SK-N-SH (cell line): ENCODE data around the gene CLSTN2. TPM values are rescaled to one million over a fixed set of nuclear protein-coding genes. Genes with fewer than 3 reads are reported as not detected.

Experiments used
- CTCF ChIA-PET: fragments of 300-600, 350-600 bp; formaldehyde crosslinking; extraction: SDS; loops from one replicate; lab custom pipeline; 2021; lab: Yijun Ruan, JAX
- POLR2A ChIA-PET: fragments of 350-600 bp; sonication (Branson Sonifier 250); formaldehyde crosslinking; extraction: SDS; loops from one replicate; lab custom pipeline; 2020; ENCODE audit warnings: antibody characterized with exemption, inconsistent platforms; lab: Yijun Ruan, JAX
- DNase-seq: peaks from one replicate; pipeline ENCODE4 v3.0.0; 2012
- H2AFZ ChIP-seq: fragments of 200-600 bp; sonication (generic); 2 replicates; pipeline ENCODE4 v1.8.1; 2016; ENCODE audit warnings: antibody characterized with exemption, mild to moderate bottlenecking, low read depth
- H3F3A ChIP-seq: fragments of 200-600 bp; sonication (generic); replicated peaks from 2 replicates; pipeline ENCODE3; 2016; ENCODE audit warnings: antibody characterized with exemption, mild to moderate bottlenecking; ENCODE audit not compliant: insufficient read depth
- H3K27ac ChIP-seq, 2 experiments: fragments of 200-500 bp in 1 of 2; fragments of 200-600 bp in 1 of 2; sonication (Bioruptor generic) in 1 of 2; sonication (generic), shearing (Covaris generic) in 1 of 2; 2 replicates each; pipeline versions ENCODE4 v1.5.1 to v1.6.1; 2014 to 2016; ENCODE audit warnings: low read depth in 2 of 2, inconsistent platforms in 1 of 2, low read length in 1 of 2, mild to moderate bottlenecking in 1 of 2, mixed read lengths in 1 of 2
- H3K27me3 ChIP-seq: fragments of 200-600 bp; sonication (generic), shearing (Covaris generic); 2 replicates; pipeline ENCODE4 v1.6.1; 2016; ENCODE audit warnings: mixed run types; ENCODE audit not compliant: insufficient read depth
- H3K36me3 ChIP-seq, 2 experiments: fragments of 200-500 bp in 1 of 2; fragments of 200-600 bp in 1 of 2; sonication (Bioruptor generic) in 1 of 2; sonication (generic) in 1 of 2; replicated peaks in 1 of 2; 2 replicates each; pipeline versions ENCODE3 to v1.5.1; 2014 to 2016; ENCODE audit warnings: low read length in 1 of 2, mild to moderate bottlenecking in 1 of 2; ENCODE audit not compliant: insufficient read depth in 2 of 2, control insufficient read depth in 1 of 2
- H3K4me1 ChIP-seq, 2 experiments: fragments of 200-500 bp in 1 of 2; fragments of 200-600 bp in 1 of 2; sonication (Bioruptor generic) in 1 of 2; sonication (generic), shearing (Covaris generic) in 1 of 2; 2 replicates each; pipeline versions ENCODE4 v1.5.1 to v1.6.1; 2014 to 2016; ENCODE audit warnings: low read depth in 1 of 2, low read length in 1 of 2, mixed run types in 1 of 2; ENCODE audit not compliant: insufficient read depth in 2 of 2, control insufficient read depth in 1 of 2
- H3K4me2 ChIP-seq: fragments of 200-600 bp; sonication (generic), shearing (Covaris generic); 2 replicates; pipeline ENCODE4 v1.6.1; 2017; ENCODE audit warnings: mixed run types
- H3K4me3 ChIP-seq, 2 experiments: fragments of 200-500 bp in 1 of 2; fragments of 200-600 bp in 1 of 2; sonication (Bioruptor generic) in 1 of 2; sonication (generic), shearing (Covaris generic) in 1 of 2; 2 replicates each; pipeline versions ENCODE4 v1.5.1 to v1.8.1; 2014 to 2016; ENCODE audit warnings: low read depth in 2 of 2, inconsistent platforms in 1 of 2, low read length in 1 of 2, mild to moderate bottlenecking in 1 of 2, mixed read lengths in 1 of 2, moderate library complexity in 1 of 2
- H3K79me2 ChIP-seq: fragments of 200-600 bp; sonication (generic); 2 replicates; pipeline ENCODE4 v1.8.1; 2017; ENCODE audit warnings: mild to moderate bottlenecking; ENCODE audit not compliant: insufficient read depth
- H3K9ac ChIP-seq: fragments of 200-600 bp; sonication (generic); 2 replicates; pipeline ENCODE4 v1.6.1; 2017; ENCODE audit warnings: mixed run types
- H3K9me2 ChIP-seq: fragments of 200-600 bp; sonication (generic); 2 replicates; pipeline ENCODE4 v1.6.1; 2017; ENCODE audit warnings: mixed run types
- H3K9me3 ChIP-seq: fragments of 200-600 bp; sonication (generic); 2 replicates; pipeline ENCODE4 v1.6.1; 2017; ENCODE audit warnings: mixed run types, mild to moderate bottlenecking, moderate library complexity
- H4K20me1 ChIP-seq: fragments of 200-600 bp; sonication (generic); 2 replicates; pipeline ENCODE4 v1.6.1; 2017; ENCODE audit warnings: mild to moderate bottlenecking, mixed run types; ENCODE audit not compliant: insufficient read depth
- CHD2 ChIP-seq: fragments of 150-350 bp; IDR thresholded peaks from 2 replicates; pipeline ENCODE4 v1.6.1; 2018; ENCODE audit warnings: low read length; ENCODE audit not compliant: partially characterized antibody
- ELF1 ChIP-seq: IDR thresholded peaks from 2 replicates; pipeline ENCODE4 v1.4.0; 2012
- EP300 ChIP-seq, 2 experiments: IDR thresholded peaks; 2 replicates each; pipeline versions ENCODE4 v1.4.0 to v1.6.1; 2012; ENCODE audit warnings: borderline replicate concordance in 1 of 2, low read depth in 1 of 2, low read length in 1 of 2
- EZH2phosphoT487 ChIP-seq: fragments of 200-600 bp; sonication (generic); IDR thresholded peaks from 2 replicates; pipeline ENCODE4 v1.6.1; 2017; ENCODE audit warnings: low read depth, mixed run types, mild to moderate bottlenecking, antibody characterized with exemption, moderate library complexity, borderline replicate concordance
- FOXJ3 ChIP-seq: sonication (generic); formaldehyde crosslinking; IDR thresholded peaks from 2 replicates; pipeline ENCODE4 v1.5.1; 2020; ENCODE audit warnings: mild to moderate bottlenecking, missing genetic modification reagents
- FOXM1 ChIP-seq: IDR thresholded peaks from 2 replicates; pipeline ENCODE4 v1.4.0; 2012; ENCODE audit warnings: low read depth, mild to moderate bottlenecking
- GABPA ChIP-seq: IDR thresholded peaks from 2 replicates; pipeline ENCODE4 v1.4.0; 2012; ENCODE audit warnings: low read depth, mild to moderate bottlenecking
- GATA2 ChIP-seq: sonication (generic); formaldehyde crosslinking; IDR thresholded peaks from 2 replicates; pipeline ENCODE4 v1.5.0; 2020; ENCODE audit warnings: mild to moderate bottlenecking, missing genetic modification reagents
- MXI1 ChIP-seq: IDR thresholded peaks from 2 replicates; pipeline ENCODE4 v1.6.1; 2012; ENCODE audit warnings: mild to moderate bottlenecking, low read depth, low read length, improper control_type of control experiment
- NFIC ChIP-seq: IDR thresholded peaks from 2 replicates; pipeline ENCODE4 v1.4.0; 2012; ENCODE audit warnings: borderline replicate concordance
- NRF1 ChIP-seq: IDR thresholded peaks from 2 replicates; pipeline ENCODE4 v1.6.1; 2012; ENCODE audit warnings: low read depth, mild to moderate bottlenecking, low read length
- PBX3 ChIP-seq: IDR thresholded peaks from 2 replicates; pipeline ENCODE4; 2012
- POLR2AphosphoS5 ChIP-seq: IDR thresholded peaks from 2 replicates; pipeline ENCODE4 v1.6.1; 2012; ENCODE audit warnings: low read depth, low read length
- RAD21 ChIP-seq: IDR thresholded peaks from 2 replicates; pipeline ENCODE4 v1.6.1; 2012; ENCODE audit warnings: mild to moderate bottlenecking, low read length
- RFX5 ChIP-seq: IDR thresholded peaks from 2 replicates; pipeline ENCODE4 v1.6.1; 2012; ENCODE audit warnings: mild to moderate bottlenecking, improper control_type of control experiment, low read length
- RXRA ChIP-seq: IDR thresholded peaks from 2 replicates; pipeline ENCODE4 v1.4.0; 2012; ENCODE audit warnings: low read depth, mild to moderate bottlenecking, borderline replicate concordance
- TAF1 ChIP-seq: IDR thresholded peaks from 2 replicates; pipeline ENCODE4 v1.6.1; 2012; ENCODE audit warnings: low read depth, mild to moderate bottlenecking, low read length, moderate library complexity, borderline replicate concordance
- TCF12 ChIP-seq: IDR thresholded peaks from 2 replicates; pipeline ENCODE4 v1.4.0; 2012
- TEAD4 ChIP-seq: IDR thresholded peaks from 2 replicates; pipeline ENCODE4 v1.4.0; 2012; ENCODE audit warnings: mild to moderate bottlenecking, borderline replicate concordance; ENCODE audit not compliant: insufficient read depth
- USF2 ChIP-seq: fragments of 150-350 bp; IDR thresholded peaks from 2 replicates; pipeline ENCODE4 v1.6.1; 2017; ENCODE audit warnings: antibody characterized with exemption, low read length, low read depth, borderline replicate concordance
- YY1 ChIP-seq: IDR thresholded peaks from 2 replicates; pipeline ENCODE4 v1.4.0; 2012; ENCODE audit warnings: low read depth, mild to moderate bottlenecking
- WGBS: methylation state at CpG from one replicate; pipeline ENCODE4 v1.1.6; 2017; ENCODE audit warnings: low lambda C conversion rate; 5-methylcytosine and 5-hydroxymethylcytosine counted together
- polyA plus RNA-seq, 3 experiments: library from polyadenylated mRNA; depleted of rRNA; stranded (reverse); fragments of >200 nt; gene quantifications; 2 replicates each; pipeline ENCODE4 v1.2.3, GENCODE V29; 2012
- TF ChIP-seq, protein P1 (sequence below): IDR thresholded peaks from 2 replicates; pipeline ENCODE4 v1.4.0; 2012; ENCODE audit warnings: low read depth, borderline replicate concordance
- TF ChIP-seq, protein P2 (sequence below): fragments of 150-350 bp; IDR thresholded peaks from 2 replicates; pipeline ENCODE4 v1.6.1; 2016; ENCODE audit warnings: mild to moderate bottlenecking, low read depth, low read length

CLSTN2 gene
- polyA plus RNA-seq, 1 of the 3 experiments (the other 2 are of a cell fraction) = 0.02 TPM

- Histone ChIP-seq H3K4me1 (peaks cover 0 to 11% of the 10 kb centered on the region in 2 experiments; a peak in 1 of 4 replicates), H3K4me3 (no peak overlapping the region), H3K4me2 (no peak overlapping the region), H3F3A (no peaks in the 10 kb centered on the region), H3K79me2 (no peaks in the 10 kb centered on the region), H3K9me3 (no peaks in the 10 kb centered on the region), H3K27me3 (0 out of 2 replicates have a peak, but pooled peaks cover 1% of the 10 kb centered on the region), H4K20me1 (no peaks in the 10 kb centered on the region), H3K9ac (no peak overlapping the region), H3K36me3 (no peaks in the 10 kb centered on the region), H3K27ac (no peak overlapping the region), H3K9me2 (no peaks in the 10 kb centered on the region), H2AFZ (no peak overlapping the region)
- ChIA-PET CTCF (interaction anchor here (0.8 to 2.6 kb wide), 4 partner anchors 354 to 797 kb away, joined by 3 to 18 read pairs (median 3); no protein-coding TSS in a partner anchor), POLR2A (no interaction called here)
- 21% methylated on average over 2 of the region's 2 CpGs for WGBS
- DNase-seq = no peak
- TF ChIP-seq FOXM1 (no peak), FOXJ3 (CRISPR knock-in tag) (no peak), TEAD4 (no peak), MXI1 (no peak), RXRA (no peak), POLR2AphosphoS5 (no peak)
These were observed 4.8 kb downstream of the CLSTN2 start for GRCh38 chr3:139939681-139940190.

DNA sequence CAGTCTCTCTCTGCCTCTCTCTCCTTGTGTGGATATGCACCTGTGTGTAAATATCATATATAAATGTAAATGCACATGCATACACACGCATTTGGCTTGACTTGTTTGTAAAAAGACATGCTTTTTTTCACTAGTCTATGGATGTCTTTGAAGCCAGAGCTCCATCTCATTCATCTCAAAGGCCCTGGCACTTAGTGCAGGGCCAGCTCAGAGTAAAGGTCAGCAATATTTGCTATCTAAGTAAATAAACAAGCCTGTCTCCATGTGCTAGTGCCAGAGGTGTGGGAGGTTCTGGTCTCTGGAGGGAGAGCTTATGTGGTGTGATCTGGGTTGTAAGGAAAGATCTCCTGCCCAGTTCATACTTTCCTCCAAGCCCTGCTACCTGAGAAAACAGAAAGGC lies 5.6 kb downstream of the CLSTN2 start:
- Histone ChIP-seq H2AFZ (no peak overlapping the region), H3K9me2 (no peaks in the 10 kb centered on the region), H3F3A (no peaks in the 10 kb centered on the region), H3K79me2 (no peaks in the 10 kb centered on the region), H3K36me3 (no peaks in the 10 kb centered on the region), H3K4me3 (no peak overlapping the region), H3K9ac (no peak overlapping the region), H3K4me1 (peaks cover 0 to 7% of the 10 kb centered on the region in 2 experiments; a peak in 1 of 4 replicates), H3K9me3 (no peaks in the 10 kb centered on the region), H3K4me2 (no peak overlapping the region), H3K27me3 (no peaks in the 10 kb centered on the region), H3K27ac (no peak overlapping the region), H4K20me1 (no peaks in the 10 kb centered on the region)
- TF ChIP-seq PBX3 = no peak
- TF ChIP-seq RXRA = no peak
- TF ChIP-seq FOXM1 = no peak
- TF ChIP-seq NRF1 = no peak
- TF ChIP-seq ELF1 = no peak
- no peak for TF ChIP-seq TCF12
- no peak for TF ChIP-seq MXI1
- no peak for TF ChIP-seq EP300 (IDR thresholded peaks at IDR 0.05; ENCODE audit: borderline replicate concordance in 1 of 2, low read depth in 1 of 2, low read length in 1 of 2)
- no peak for TF ChIP-seq YY1
- no peak for TF ChIP-seq EZH2phosphoT487
- TF ChIP-seq NFIC = no peak
- TF ChIP-seq TAF1 = no peak
- no peak for TF ChIP-seq GABPA
- no peak for TF ChIP-seq CHD2
- no peak for TF ChIP-seq GATA2 (CRISPR knock-in tag)
- no peak for TF ChIP-seq RAD21
- no peak for TF ChIP-seq RFX5
- TF ChIP-seq, protein P1, sequence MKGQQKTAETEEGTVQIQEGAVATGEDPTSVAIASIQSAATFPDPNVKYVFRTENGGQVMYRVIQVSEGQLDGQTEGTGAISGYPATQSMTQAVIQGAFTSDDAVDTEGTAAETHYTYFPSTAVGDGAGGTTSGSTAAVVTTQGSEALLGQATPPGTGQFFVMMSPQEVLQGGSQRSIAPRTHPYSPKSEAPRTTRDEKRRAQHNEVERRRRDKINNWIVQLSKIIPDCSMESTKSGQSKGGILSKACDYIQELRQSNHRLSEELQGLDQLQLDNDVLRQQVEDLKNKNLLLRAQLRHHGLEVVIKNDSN = no peak
- TF ChIP-seq, protein P2, sequence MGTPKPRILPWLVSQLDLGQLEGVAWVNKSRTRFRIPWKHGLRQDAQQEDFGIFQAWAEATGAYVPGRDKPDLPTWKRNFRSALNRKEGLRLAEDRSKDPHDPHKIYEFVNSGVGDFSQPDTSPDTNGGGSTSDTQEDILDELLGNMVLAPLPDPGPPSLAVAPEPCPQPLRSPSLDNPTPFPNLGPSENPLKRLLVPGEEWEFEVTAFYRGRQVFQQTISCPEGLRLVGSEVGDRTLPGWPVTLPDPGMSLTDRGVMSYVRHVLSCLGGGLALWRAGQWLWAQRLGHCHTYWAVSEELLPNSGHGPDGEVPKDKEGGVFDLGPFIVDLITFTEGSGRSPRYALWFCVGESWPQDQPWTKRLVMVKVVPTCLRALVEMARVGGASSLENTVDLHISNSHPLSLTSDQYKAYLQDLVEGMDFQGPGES = no peak
- no peak for TF ChIP-seq USF2
- DNase-seq = no peak
- ChIA-PET POLR2A (no interaction called here), CTCF (interaction anchor here (0.9 to 1.8 kb wide), 4 partner anchors 11 to 381 kb away, joined by 3 to 7 read pairs (median 4); no protein-coding TSS in a partner anchor)
- WGBS = 5% methylated on average over 1 of the region's 1 CpG
